ENCODE data around the gene ILKAP. TPM values are rescaled to one million over a fixed set of nuclear protein-coding genes. Genes with fewer than 3 reads are reported as not detected.

The ILKAP gene
- total RNA-seq, 1 experiment from 2014 or later: 41.5 TPM

GRCh38 chr2:238202326-238203093 is 985 bp downstream of the ILKAP start:
- Mint-ChIP-seq H3K36me3 (ENCODE audit: insufficient read depth in 1 of 3, low read depth in 3 of 3) (peaks cover 3 to 10% (median 8%) of the 10 kb centered on the region in 3 experiments; a peak in 6 of 7 replicates), H3K27me3 (ENCODE audit: low read depth) (peaks cover 11% of the 10 kb centered on the region), H3K27ac (peak overlapping the region in 2 of 3 experiments; percentile 49 to 95; a peak in 3 of 7 replicates), H3K9me3 (peaks cover 8 to 12% of the 10 kb centered on the region in 2 experiments; a peak in 4 of 5 replicates), H3K4me1 (peaks cover 7 to 11% of the 10 kb centered on the region in 2 experiments), H3K4me3 (peak overlapping the region; percentile 84 to 90)
- no peak overlapping the region for H2AFZ ChIP-seq (ENCODE audit: low read length)
- H3K79me2 ChIP-seq (ENCODE audit: insufficient read depth, low read length): peaks cover 30% of the 10 kb centered on the region; the same call in 1 of the 2 replicates
- no peak overlapping the region for H4K8ac ChIP-seq (replicated peaks; ENCODE audit: insufficient read length, low read depth, low read length)
- no peak overlapping the region for H4K5ac ChIP-seq (ENCODE audit: insufficient read length, low read depth, low read length)
- H3T11ph ChIP-seq (ENCODE audit: low read length): no peak overlapping the region
- H2BK12ac ChIP-seq (ENCODE audit: insufficient read length, low read depth, low read length): no peak overlapping the region
- peaks cover 16% of the 10 kb centered on the region for H3K79me1 ChIP-seq (ENCODE audit: insufficient read depth, low read depth, low read length, poor library complexity, severe bottlenecking)
- H4K20me1 ChIP-seq (ENCODE audit: control insufficient read depth, insufficient read depth, insufficient read length): no peaks in the 10 kb centered on the region
- H3K4ac ChIP-seq (ENCODE audit: low read depth, low read length): no peak overlapping the region
- no peak for DNase-seq
- WGBS (ENCODE audit: extremely low coverage, insufficient read length, low lambda C conversion rate): no CpG with 5 or more reads among the region's 27 CpGs
- no peaks in the 10 kb centered on the region for H3K27me3 ChIP-seq (ENCODE audit: insufficient read depth, low read length)
- H3K4me2 ChIP-seq (ENCODE audit: insufficient read depth, insufficient read length, low read length): peak overlapping the region; percentile 82
- no peak overlapping the region for H2BK20ac ChIP-seq (ENCODE audit: low read depth, low read length, poor library complexity, severe bottlenecking)
- no peak overlapping the region for H2BK15ac ChIP-seq (ENCODE audit: low read depth, low read length)
- no peaks in the 10 kb centered on the region for H3K4me1 ChIP-seq (ENCODE audit: insufficient read depth, low read length)
- H2BK5ac ChIP-seq (ENCODE audit: insufficient read length, low read length): no peak overlapping the region
- no peak overlapping the region for H2BK120ac ChIP-seq (ENCODE audit: low read depth, low read length, poor library complexity, severe bottlenecking)
- no peak overlapping the region for H3K18ac ChIP-seq (ENCODE audit: insufficient read length, low read depth, low read length)
- H3K23me2 ChIP-seq (ENCODE audit: insufficient read length, low read depth, low read length, poor library complexity, severe bottlenecking): peaks cover 8% of the 10 kb centered on the region
- no peak overlapping the region for H3K14ac ChIP-seq (ENCODE audit: insufficient read depth, low read length)
- H4K91ac ChIP-seq (ENCODE audit: insufficient read length, low read depth, low read length): no peak overlapping the region
- no peak overlapping the region for H2AK5ac ChIP-seq (ENCODE audit: insufficient read length, low read length)
- H3K56ac ChIP-seq (ENCODE audit: insufficient read length, low read depth, low read length): no peak overlapping the region
- TF ChIP-seq CTCF (conservative IDR thresholded peaks at IDR 0.05): no peak
- no peak overlapping the region for H3K23ac ChIP-seq (ENCODE audit: insufficient read length, low read depth, low read length)
- H3K9ac ChIP-seq (ENCODE audit: extremely low read depth, insufficient read length, low read length): peak overlapping the region; percentile 39
- H3K27ac ChIP-seq (ENCODE audit: insufficient read length, low read depth, low read length): no peak overlapping the region
- H3K9me3 ChIP-seq (ENCODE audit: control insufficient read depth, low read depth, low read length): no peaks in the 10 kb centered on the region

Measured in H9 (cell line).